HUES48 (cell line): ENCODE data around the gene CCDC116.
"Not testable (repeated sequence)": the region's sequence is repeated elsewhere in the genome, so short reads cannot be mapped to it uniquely, and the experiment has no call there.

ENCODE experiments used
- H3K27ac ChIP-seq: one replicate; pipeline ENCODE4 v1.7.0; 2013; ENCODE audit warnings: low read depth, low read length, inconsistent platforms
- H3K27me3 ChIP-seq: 2 replicates; pipeline ENCODE4 v1.6.1; 2013; ENCODE audit warnings: mild to moderate bottlenecking, low read length; ENCODE audit not compliant: control insufficient read depth, insufficient read depth
- H3K36me3 ChIP-seq: 2 replicates; pipeline ENCODE4 v1.6.1; 2013; ENCODE audit warnings: low read length; ENCODE audit not compliant: control insufficient read depth, insufficient read depth
- H3K4me1 ChIP-seq: 2 replicates; pipeline ENCODE4 v1.6.1; 2013; ENCODE audit warnings: mild to moderate bottlenecking, low read length; ENCODE audit not compliant: control insufficient read depth, insufficient read depth
- H3K4me3 ChIP-seq: 2 replicates; pipeline ENCODE4 v1.5.1; 2013; ENCODE audit warnings: mild to moderate bottlenecking, low read depth, low read length
- H3K9ac ChIP-seq: 2 replicates; pipeline ENCODE4 v1.6.1; 2013; ENCODE audit warnings: mild to moderate bottlenecking, low read depth, low read length, moderate library complexity
- H3K9me3 ChIP-seq: 2 replicates; pipeline ENCODE4 v1.6.1; 2013; ENCODE audit warnings: low read length; ENCODE audit not compliant: control insufficient read depth, insufficient read depth

CCDC116 gene

GRCh38 chr22:21635771-21636510 lies 3.4 kb downstream of the CCDC116 start:
- Histone ChIP-seq H3K27me3 (peaks cover 5% of the 10 kb centered on the region; the same call in 1 of the 2 replicates), H3K9ac (no peak overlapping the region)

GRCh38 chr22:21636629-21637218 lies 4.2 kb downstream of the CCDC116 start:
- Histone ChIP-seq H3K36me3 (no peaks in the 10 kb centered on the region), H3K4me1 (peaks cover 2% of the 10 kb centered on the region; the same call in 1 of the 2 replicates), H3K4me3 (no peak overlapping the region), H3K9me3 (no peaks in the 10 kb centered on the region), H3K27me3 (peaks cover 9% of the 10 kb centered on the region; the same call in 1 of the 2 replicates), H3K27ac (no peak overlapping the region), H3K9ac (no peak overlapping the region)

More at GRCh38 chr22:21635771-21636510, 3.4 kb downstream of the CCDC116 start:
- H3K36me3 ChIP-seq: no peaks in the 10 kb centered on the region
- no peaks in the 10 kb centered on the region for H3K4me1 ChIP-seq
- no peaks in the 10 kb centered on the region for H3K9me3 ChIP-seq
- no peak overlapping the region for H3K4me3 ChIP-seq
- no peak overlapping the region for H3K27ac ChIP-seq

- H3K27me3 ChIP-seq, H3K36me3 ChIP-seq, H3K9ac ChIP-seq, H3K27ac ChIP-seq, H3K4me3 ChIP-seq, H3K9me3 ChIP-seq, H3K4me1 ChIP-seq: not testable (repeated sequence)
Measured at GRCh38 chr22:21637450-21637849, 4.9 kb downstream of the CCDC116 start.

- Histone ChIP-seq H3K27me3 (peaks cover 9% of the 10 kb centered on the region; the same call in 1 of the 2 replicates), H3K36me3 (peaks cover 7% of the 10 kb centered on the region; the same call in 1 of the 2 replicates), H3K4me1 (peaks cover 6% of the 10 kb centered on the region), H3K9ac (no peak overlapping the region), H3K9me3 (no peaks in the 10 kb centered on the region), H3K4me3 (no peak overlapping the region), H3K27ac (no peak overlapping the region)
Measured at GRCh38 chr22:21639359-21639758, 6.8 kb downstream of the CCDC116 start.

DNA sequence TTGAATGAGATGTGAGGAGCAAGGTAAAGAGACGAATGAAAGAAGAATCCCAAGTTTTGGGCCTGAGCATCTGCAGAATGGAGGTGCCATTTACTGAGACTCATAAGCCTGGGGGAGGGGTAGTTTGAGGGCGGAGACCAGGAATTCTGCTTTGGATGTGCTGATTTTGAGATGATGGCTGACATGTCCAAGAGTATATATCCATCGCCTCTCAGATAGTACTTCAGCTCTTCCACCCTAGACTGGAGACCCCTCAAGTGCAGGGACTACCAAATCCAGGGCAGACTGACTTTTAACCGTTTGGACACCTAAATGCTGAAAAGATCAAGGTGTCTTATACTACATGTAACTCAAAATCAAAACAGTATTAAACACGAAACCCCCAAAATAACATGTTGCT lies 8.2 kb downstream of the CCDC116 start:
- peaks cover 6% of the 10 kb centered on the region for H3K4me1 ChIP-seq
- H3K36me3 ChIP-seq: peaks cover 10% of the 10 kb centered on the region; the same call in 1 of the 2 replicates
- H3K9me3 ChIP-seq: no peaks in the 10 kb centered on the region
- H3K4me3 ChIP-seq: no peak overlapping the region
- H3K9ac ChIP-seq: no peak overlapping the region
- H3K27ac ChIP-seq: no peak overlapping the region
- H3K27me3 ChIP-seq: peaks cover 9% of the 10 kb centered on the region; the same call in 1 of the 2 replicates

DNA sequence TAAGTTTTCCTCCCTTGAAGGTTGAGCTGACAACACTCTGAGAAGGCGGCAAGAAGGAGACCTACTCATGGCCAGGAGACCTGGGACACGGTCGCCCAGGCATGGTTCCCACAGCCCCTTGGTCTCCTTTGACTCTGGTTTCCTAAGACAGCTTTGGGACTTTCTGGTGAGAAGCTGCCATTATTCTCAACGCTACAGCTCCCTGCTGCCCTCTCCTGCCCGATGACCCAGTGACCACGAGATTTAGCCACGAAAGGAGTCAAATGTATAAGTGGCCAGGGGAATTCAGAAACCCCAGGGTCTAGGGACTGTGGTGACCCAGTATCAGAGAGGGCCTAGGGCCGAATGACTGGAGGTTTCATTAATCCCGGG lies 8.8 kb downstream of the CCDC116 start:
- H3K9ac ChIP-seq: no peak overlapping the region
- H3K4me3 ChIP-seq: peak overlapping the region; percentile 78
- peaks cover 10% of the 10 kb centered on the region; the same call in 1 of the 2 replicates for H3K36me3 ChIP-seq
- H3K4me1 ChIP-seq: peaks cover 6% of the 10 kb centered on the region
- no peaks in the 10 kb centered on the region for H3K9me3 ChIP-seq
- H3K27ac ChIP-seq: no peak overlapping the region
- peaks cover 9% of the 10 kb centered on the region; the same call in 1 of the 2 replicates for H3K27me3 ChIP-seq

GRCh38 chr22:21641789-21642583 lies 9.4 kb downstream of the CCDC116 start, which contains the start of gene SDF2L1:
TSS of gene SDF2L1 (plus strand) at chr22:21642302. CDS start at chr22:21642337, 35 bp downstream.
- Histone ChIP-seq H3K9ac (peak within 1 kb of the TSS; percentile 52; the same call in 1 of the 2 replicates), H3K27me3 (peaks cover 9% of the 10 kb centered on the region; the same call in 1 of the 2 replicates), H3K36me3 (peaks cover 10% of the 10 kb centered on the region; the same call in 1 of the 2 replicates), H3K27ac (no peak within 1 kb of the TSS), H3K4me3 (peak within 1 kb of the TSS; percentile 78), H3K4me1 (peaks cover 6% of the 10 kb centered on the region), H3K9me3 (no peaks in the 10 kb centered on the region)

- Histone ChIP-seq H3K9me3 (no peaks in the 10 kb centered on the region), H3K36me3 (peaks cover 10% of the 10 kb centered on the region; the same call in 1 of the 2 replicates), H3K27me3 (peaks cover 9% of the 10 kb centered on the region; the same call in 1 of the 2 replicates), H3K9ac (peak overlapping the region; percentile 52; the same call in 1 of the 2 replicates), H3K27ac (no peak overlapping the region), H3K4me3 (peak overlapping the region; percentile 78), H3K4me1 (peaks cover 6% of the 10 kb centered on the region)
Measured at GRCh38 chr22:21642584-21643448, 10.3 kb downstream of the CCDC116 start.

DNA sequence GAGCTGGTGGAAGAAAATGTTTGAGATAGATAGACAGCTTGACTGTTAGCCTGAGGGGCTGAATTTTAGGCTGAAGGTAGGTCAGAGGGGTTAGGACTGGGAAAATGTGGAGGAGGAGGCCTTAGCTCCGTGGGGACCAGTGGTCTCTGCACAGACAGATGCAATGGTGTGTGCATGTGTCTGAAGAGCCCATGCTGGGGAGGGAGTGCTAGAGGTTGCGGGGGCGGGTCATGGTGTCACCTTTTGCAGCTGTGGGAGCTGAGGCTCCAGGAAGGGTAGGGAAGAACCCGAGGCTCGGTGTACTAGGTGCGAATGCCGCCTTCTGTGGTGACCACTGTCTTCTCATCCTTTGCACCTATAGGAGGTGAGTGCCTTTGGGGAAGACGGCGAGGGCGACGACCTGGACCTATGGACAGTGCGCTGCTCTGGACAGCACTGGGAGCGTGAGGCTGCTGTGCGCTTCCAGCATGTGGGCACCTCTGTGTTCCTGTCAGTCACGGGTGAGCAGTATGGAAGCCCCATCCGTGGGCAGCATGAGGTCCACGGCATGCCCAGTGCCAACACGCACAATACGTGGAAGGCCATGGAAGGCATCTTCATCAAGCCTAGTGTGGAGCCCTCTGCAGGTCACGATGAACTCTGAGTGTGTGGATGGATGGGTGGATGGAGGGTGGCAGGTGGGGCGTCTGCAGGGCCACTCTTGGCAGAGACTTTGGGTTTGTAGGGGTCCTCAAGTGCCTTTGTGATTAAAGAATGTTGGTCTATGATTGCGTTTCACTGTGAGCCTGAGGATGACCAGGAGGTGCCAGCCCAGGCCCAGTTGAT lies 11.2 kb downstream of the CCDC116 start:
- Histone ChIP-seq H3K4me3 (peak overlapping the region; percentile 78; the same call in 1 of the 2 replicates), H3K9ac (no peak overlapping the region), H3K9me3 (no peaks in the 10 kb centered on the region), H3K36me3 (peaks cover 10% of the 10 kb centered on the region; the same call in 1 of the 2 replicates), H3K27ac (no peak overlapping the region), H3K27me3 (peaks cover 9% of the 10 kb centered on the region; the same call in 1 of the 2 replicates), H3K4me1 (peaks cover 6% of the 10 kb centered on the region)
